ENCODE results near the gene FBXO21.

DNA sequence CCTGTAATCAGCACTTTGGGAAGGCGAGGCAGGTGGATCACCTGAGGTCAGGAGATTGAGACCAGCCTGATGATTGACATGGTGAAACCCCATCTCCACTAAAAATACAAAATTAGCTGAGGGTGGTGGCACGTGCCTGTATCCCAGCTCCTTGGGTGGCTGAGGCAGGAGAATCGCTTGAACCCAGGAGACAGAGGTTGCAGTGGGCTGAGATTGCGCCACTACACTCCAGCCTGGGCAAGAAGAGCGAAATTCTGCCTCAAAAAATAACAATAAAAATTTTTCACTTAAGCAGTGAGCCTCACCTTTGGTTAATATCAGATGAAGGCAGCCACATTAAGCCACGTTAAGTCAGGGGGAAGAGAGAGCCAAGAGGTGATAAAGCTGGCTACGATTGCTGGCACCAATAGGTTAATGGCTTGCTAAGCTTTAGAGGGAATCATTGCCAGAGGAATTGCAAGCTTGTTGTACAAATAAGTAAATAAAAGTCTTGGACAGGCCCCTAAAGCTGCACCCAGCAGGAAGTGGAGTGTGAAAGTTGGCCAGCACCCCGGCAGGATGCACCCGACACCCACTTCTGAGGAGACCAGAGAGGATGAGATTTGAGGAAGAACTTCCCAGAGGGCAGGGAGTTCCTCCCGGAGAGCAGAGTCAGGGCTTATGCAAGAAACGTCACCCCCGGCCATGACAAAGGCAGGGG lies 49.7 kb downstream of the FBXO21 start:
- TF ChIP-seq, protein P1, sequence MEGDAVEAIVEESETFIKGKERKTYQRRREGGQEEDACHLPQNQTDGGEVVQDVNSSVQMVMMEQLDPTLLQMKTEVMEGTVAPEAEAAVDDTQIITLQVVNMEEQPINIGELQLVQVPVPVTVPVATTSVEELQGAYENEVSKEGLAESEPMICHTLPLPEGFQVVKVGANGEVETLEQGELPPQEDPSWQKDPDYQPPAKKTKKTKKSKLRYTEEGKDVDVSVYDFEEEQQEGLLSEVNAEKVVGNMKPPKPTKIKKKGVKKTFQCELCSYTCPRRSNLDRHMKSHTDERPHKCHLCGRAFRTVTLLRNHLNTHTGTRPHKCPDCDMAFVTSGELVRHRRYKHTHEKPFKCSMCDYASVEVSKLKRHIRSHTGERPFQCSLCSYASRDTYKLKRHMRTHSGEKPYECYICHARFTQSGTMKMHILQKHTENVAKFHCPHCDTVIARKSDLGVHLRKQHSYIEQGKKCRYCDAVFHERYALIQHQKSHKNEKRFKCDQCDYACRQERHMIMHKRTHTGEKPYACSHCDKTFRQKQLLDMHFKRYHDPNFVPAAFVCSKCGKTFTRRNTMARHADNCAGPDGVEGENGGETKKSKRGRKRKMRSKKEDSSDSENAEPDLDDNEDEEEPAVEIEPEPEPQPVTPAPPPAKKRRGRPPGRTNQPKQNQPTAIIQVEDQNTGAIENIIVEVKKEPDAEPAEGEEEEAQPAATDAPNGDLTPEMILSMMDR (IDR thresholded peaks at IDR 0.05): no peak
- TF ChIP-seq POLR2A (IDR thresholded peaks at IDR 0.05): no peak
